GM21825 (cell line): ENCODE results near the gene TBC1D22B.
"Not testable (repeated sequence)": the region's sequence is repeated elsewhere in the genome, so short reads cannot be mapped to it uniquely, and the experiment has no call there.

Source experiments
- ATAC-seq: cut with Tn5 transposase; IDR thresholded peaks from one replicate; pipeline ENCODE4 v1.9.1; 2021; ENCODE audit warnings: mild to moderate bottlenecking, moderate library complexity; ENCODE audit not compliant: unreplicated experiment

TBC1D22B gene

DNA sequence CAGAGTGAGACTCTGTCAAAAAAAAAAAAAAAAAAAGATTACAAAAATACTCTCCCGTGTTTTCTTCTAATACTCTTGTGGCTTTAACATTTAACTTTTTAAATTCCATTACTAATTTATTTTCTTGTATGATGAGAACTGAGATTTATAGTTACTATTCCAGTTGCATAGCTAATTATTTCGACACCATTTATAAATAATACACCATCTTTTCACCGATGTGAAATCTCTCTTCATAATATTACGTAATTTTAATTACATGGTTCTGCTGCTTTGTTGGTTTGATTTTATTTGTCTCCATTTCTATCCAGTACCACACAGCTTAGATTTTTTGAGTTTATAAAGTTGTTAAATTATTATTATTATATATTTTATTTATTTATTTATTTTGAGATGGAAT lies 42.4 kb downstream of the TBC1D22B start:
- ATAC-seq = no peak

DNA sequence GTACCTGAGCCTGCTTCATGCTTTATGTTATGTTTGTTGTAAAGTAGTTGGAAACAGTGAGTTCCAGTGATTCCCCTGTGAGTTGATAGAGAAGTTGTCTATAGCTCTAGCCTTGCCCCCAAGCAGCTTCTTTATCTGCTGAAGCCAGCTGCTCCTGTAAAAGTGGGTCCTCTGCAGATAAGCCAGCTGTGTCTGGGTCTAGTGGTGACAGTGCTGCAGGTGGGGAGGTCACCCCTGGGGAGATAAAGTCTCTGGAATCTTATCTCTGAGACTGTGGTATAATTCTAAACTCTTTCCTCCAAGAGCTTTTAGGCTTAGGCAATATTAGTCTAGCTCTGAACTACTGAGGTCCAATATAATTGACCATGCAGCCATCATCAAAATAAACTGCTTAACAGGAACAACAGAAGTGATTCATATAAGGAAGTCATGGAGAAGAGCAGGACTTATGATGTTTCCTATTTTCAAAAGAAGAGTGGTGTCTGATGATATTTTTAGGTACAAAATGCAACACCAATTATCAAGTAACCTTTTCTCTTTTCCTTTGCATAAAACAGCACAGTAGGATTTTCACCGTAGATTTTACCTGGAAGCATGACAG lies 44.6 kb downstream of the TBC1D22B start:
- ATAC-seq = no peak

DNA sequence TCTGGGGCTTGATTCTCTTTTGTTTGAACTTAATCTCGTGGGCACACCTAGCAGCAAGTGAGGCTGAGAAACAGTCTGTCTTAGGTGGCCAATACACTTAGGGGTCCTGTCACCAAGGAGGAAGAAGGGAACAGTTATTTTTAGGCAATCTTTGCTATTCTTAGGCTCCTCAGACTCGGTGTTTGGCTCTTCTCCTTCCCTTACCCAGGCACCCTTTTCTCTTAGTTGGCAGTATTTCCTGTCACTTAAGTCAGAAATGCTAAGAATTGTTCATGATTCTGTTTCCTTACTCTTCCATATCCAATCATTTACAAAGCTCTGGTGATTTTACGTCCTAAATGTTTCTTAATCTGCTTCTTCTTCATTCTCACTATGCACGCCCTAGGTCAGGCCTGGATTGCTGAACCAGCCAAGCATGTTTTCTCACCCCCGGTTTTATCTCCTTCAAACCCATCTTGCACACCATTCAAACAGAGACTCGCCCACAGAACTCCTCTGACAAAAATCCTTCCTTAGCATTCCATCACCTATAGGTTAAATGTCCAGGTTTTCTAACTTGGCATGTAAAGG lies 45.6 kb downstream of the TBC1D22B start:
- no peak for ATAC-seq

DNA sequence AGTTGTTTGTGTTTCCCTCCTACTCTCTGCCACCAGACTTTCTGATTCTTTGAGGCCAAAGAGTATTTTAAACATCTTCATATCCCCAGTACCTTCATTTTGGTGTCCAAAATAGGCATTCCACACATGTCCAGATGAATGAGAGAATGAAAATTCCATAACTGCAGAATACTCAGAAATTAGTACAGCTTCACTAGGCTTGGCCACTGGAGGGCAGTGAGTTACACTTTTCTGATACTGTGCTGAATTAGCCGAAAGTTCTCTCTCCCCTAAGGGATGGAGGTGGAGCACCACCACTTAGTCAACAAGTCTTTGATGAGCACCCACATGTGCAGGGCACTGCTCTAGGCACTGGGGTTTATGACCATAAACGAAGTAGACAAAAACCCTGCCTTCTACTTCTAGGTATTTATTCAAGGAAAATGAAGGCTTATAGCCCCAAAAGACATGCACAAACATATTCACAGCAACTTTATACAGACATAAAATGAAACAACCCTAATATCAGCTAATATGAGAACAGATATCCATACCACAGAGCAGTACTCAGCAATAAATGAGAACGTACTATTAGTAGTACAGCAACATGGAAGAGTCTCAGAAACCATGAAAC lies 46.4 kb downstream of the TBC1D22B start:
- ATAC-seq = no peak

DNA sequence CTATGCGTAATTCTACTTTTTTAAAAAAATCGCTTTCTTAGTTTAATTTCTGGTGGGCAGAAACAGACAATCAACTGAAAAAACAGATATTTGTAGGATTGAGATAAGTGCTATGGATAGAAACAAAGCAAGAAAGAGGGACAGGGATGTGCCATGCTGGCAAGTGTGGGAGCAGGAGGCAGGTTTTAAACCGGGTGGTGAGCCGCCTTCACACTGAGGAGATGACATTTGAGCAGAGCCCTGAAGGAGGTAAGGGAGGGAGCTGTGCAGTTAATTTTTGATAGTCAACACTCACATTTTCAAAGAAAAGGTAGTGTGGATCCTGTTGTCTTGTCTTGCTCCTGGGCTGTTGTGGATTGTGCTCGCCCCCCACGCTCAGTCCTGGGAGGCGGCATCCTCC lies 47.2 kb downstream of the TBC1D22B start:
- ATAC-seq = no peak

DNA sequence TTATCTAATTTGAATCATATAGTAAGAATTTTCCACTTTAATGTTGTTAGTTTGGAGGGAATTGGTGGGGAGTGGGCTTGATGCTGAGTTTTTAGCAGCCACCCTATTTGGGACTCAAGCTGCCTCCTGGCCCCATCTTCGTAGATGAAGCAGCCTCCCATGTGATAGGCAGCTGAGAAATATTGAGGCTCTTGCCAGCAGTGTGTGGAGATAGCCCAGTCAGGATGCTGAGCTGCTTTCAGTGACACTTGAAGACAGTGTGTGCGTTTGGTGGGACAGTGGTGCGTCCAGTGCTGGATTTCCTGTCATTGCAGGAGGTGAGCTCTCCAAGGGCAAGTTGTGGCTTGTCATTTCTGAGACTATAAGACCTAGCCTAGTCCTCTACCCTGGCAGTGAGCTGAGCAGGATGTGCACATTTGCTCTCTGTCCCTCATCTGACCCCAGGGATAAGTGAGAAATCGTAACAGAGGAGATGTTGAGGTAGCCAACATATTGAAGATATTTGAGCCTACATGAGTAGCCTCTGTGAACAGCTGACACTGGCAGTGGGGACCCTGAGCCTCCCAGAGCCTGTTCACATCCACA lies 48.4 kb downstream of the TBC1D22B start:
- ATAC-seq = no peak

DNA sequence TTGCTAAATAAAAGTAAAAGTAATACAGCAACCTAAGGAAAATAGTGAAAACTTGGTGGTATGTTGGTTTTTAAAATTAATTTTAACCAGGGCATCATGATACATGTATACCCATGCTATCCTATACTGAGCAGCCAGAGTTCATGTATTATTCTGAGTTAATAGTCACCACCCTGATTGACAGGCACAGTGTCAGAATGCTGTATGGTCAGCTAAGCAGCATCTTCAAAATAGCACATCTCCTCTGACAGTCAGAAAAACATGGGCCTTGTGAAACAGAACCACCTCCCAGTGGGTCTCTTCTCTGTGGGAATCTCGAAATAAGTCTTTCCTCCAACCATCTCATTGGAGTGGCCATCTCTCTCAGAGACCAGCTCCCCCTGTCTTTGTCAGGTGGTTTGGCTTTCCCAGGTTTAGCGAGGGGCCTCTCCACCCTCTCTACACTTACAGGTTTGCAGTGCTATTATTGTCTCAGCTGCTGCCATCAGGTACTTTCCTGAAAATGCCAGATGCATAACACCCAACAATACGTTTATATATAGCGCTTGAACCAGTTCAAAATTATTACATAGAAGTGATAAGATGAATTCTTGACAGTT lies 49.2 kb downstream of the TBC1D22B start:
- ATAC-seq = no peak

DNA sequence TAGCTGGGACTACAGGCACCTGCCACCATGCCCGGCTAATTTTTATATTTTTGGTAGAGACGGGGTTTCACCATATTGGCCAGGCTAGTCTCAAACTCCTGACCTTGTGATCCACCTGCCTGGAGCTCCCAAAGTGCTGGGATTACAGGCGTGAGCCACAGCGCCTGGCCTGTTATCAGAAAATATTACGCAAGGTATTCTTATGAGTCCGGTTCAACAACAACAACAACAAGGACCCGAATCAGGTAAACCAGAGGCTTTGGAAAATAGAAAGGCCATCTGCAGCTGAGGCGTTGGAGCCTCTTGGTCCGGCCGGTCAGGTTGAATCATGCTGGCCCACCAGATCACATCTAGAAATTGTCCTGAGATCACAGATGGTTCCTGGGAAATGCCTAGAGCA lies 49.9 kb downstream of the TBC1D22B start:
- ATAC-seq = not testable (repeated sequence)

DNA sequence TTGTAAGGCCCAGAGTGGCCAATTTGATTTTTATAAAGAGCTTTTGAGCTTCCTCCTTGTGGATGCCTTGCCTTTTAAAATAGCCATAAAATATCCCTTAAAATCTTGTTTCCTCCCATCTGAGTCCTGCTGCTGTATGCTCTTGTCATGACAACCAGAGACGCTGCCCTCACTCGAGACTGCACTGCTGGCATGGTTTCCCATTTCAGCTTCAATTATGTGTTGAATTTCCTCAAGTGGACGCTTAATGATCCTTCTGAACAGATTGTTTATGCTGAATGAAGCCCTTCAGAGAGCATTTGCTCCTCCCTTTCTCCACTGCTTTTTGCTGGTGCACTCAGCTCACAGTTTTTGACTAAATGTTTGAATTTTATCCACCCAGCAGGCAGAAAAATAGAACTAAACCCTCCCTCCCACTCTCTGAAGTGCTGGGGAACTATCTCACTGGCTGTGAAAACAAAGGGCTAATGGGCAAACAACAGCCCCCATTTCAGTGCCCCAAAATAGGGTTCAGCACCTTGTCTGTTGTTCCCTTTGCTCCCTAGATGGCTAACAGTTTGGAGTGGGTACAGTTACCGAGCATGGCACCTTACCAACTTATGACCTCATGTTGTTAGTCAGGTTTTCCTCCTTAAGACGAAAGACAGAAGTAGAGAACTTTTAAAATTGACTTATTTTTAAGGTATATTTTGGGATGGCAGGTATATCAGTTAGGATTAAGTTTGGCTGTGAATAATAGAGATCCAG lies 50.7 kb downstream of the TBC1D22B start:
- ATAC-seq = no peak

DNA sequence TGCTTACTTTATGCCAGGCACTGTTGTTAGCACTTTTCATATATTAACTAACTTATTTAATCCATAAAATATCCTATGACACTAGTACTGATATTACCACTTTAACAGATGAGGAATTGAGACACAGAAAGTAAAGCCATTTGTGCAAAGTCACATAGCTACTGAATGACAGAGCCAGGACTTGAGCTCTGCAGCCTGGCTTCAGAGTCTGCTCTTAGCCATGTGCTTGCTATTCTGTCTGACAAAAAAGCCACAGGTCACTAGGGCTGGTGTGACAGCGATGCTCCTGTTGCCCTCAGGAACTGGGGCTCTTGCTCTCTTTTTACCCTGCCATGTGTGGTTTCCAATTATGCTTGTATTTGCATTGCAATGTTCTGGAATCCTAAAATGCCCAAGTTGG lies 51.5 kb downstream of the TBC1D22B start:
- no peak for ATAC-seq

DNA sequence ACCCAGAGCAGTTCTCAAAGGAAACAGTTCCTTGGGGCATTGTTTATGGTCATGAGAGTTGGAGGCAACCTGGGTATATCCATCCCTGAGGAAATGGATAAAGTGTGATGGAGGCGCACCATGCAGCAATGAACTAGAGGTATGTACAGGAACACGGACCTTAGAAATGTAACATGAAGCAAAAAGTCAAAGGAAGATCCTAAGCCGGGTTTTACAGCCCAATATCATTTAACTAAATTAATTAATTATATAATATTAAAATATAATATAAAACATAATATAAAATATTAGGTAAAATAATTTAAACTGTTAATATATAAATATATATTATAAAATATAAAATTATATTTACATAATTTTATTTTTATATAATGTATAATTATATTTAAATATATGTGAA lies 52.1 kb downstream of the TBC1D22B start:
- ATAC-seq = no peak

DNA sequence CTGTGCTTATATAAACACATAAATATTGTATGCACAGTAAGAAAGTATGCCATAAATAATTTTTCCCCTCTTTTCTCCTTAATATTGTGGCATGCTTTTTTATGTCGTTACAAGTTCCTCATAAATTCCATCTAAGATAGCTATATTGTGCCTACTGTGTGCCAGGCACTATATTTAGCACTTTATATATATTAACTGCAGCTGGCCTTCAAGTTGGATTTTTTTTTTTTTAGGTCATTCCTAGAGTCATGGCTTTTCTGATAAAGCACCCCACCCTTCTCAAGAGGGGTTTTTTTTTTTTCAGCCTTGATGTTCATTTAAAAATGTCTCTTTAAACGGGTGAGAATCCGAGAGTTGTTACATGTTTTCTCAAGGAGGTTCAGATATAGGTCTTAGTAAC lies 53.4 kb downstream of the TBC1D22B start:
- ATAC-seq = no peak

DNA sequence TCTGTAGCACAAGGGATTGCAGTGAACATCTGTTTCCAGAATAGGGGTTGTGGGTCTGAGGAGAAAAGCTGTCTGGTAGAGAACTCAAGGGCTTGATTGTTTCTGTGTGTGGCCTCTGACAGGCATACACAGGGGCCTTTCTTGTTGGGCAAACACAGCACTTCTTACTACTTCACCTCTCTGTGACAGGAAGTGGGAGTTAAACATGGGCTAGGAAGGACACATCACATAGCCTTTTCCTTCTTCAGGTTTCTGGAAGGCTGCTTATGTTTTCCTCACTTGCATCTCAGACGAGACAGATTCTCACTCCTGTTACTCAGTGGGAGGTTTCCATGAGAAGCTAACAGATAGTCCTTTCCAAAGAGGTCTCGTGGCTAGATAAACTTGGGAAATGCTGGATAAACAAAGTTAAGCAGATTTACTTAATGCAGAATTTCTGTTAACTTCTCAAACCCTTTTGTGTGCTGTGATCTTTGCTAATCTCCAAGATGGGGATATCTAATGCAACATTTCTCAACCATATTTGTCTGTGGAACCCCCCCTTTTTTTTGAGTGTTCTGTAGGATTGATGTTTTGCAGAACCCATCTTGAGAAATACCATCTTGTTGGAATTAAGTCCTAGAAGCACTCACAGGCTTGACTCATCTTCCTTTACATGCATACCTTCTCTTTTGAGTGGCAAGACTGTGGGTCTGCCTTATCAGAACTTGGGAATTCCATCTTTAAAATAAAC lies 54.3 kb downstream of the TBC1D22B start:
- ATAC-seq = no peak

DNA sequence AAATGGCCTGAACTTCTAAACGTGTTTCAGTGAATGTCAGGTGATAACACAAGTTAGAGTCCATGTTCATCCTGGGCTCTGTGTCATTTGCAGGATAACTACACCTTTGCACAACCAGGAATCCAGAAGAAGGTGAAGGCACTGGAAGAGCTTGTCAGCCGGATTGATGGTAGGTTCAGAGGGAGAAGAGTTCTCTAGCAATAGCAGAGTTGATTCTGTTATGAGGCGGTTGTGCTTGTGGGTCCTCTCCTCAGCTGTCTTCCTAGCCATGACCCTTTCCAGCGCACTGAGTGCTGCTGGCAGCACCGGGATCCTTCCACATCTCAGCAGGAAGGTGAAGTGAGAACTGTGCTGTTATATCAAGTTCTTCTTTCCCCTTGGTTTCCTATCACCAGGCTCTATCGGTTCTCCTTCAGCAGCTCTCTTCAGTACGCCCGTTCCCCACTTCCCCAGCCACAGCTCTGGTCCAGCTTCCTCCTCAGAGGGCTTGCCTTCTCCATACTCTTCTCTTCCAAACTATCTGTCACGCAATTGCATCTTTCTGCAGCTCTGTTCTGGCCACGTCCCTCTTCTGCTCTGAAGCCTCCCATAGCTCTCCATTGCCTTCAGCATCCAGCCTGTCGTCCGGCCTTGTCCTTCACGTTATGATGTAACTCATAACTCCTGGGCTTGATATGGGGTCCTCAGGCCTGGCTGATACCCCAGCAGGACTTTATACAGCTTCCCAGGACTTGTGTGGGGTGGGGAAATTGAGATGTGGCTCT lies 56.3 kb downstream of the TBC1D22B start:
- no peak for ATAC-seq

DNA sequence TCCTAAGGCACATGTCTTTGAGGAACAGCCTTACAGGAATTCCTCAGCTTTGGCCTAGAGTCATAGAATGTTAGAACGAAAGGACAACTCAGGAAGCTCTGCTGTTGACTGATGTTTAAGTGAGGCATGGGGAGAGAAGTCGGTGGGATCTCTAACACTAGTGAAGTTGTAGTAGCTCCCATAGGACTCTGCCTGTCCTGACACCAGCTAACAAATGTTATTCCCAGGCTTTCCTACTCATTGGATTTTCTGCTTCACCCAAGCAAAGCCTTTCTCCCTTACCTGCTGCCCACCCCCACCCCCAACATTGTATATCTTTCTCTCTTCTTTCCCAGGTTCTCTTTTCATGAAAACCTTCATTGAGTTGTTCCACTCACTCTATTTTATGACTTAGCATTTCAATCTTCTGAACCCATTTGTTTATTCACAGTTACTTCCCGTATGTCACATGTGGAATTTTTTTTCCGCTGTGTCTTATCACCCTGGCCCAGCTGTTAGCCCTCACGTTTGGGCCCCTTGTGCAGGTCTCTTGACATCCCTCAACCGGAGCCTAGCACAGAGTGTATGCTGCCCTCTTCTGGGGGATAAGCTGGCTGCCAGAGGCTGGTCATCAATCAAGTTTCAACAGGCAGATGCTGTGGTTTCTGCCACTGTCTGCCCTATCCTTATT lies 57.0 kb downstream of the TBC1D22B start:
- ATAC-seq = no peak

DNA sequence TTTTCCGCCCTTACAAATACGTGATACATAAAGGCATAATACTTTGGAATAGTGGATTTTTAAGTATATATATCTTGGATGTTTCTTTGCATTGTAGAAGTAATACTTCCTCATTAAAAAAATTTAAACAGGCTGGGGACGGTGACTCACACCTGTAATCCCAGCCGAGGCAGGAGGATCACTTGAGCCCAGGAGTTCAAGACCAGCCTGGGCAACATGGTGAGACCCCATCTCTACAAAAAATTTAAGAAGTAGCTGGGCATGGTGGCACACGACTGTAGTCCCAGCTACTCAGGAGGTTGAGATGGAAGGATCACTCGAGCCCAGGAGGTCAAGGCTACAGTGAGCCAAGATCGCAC lies 57.6 kb downstream of the TBC1D22B start:
- no peak for ATAC-seq

DNA sequence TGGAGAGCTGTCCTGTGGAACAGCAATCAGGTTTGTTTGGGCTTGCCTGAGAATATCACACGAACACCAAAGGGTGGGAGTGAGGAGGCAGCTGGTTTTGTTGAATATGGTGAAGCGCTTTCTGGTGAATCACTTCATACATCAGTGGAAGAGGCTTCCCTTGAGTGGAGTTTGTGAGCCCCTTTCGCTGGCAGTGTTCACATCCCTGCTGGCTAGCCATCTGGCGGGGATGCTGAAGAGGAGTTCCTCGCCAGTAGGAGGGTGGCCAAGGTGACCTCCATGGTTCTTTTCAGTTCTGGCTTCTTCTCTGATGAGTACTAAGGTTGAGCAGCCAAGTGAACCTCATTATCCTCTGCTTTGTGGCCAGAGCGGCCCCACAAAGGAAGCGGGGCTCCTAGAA lies 58.5 kb downstream of the TBC1D22B start:
- no peak for ATAC-seq

DNA sequence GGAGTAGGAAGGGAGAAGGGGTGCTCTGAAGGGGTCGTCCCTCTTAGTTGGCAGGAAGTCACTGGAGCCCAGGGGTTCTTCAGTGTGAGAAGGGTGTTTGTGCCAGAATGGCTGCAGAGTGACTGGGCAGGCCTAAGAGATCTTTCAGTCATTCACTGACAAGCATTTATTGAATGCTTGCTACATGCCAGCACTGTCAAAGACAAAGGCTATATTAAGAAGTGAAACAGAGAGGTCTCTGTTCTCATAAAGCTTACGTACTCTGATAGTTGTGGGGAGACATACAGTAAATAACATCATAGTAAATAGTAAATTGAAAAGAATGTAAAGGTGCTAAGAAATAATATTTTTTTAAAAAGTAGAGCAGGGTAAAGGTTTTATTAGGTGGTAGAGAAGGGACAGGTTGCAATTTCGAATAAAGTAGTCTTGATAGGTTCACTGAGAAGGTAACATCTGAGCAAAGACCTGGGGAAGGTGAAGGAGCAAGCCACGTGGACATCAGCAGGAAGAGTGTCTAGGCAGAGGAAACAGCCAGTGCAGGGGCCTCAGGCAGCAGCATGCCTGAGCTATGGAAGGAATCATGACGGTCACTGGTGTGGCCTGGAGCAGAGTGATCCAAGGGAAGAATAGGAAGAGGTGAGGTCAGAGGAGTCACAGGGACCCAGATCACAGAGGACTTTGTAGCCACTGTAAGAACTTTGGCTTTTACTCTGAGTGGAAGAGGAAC lies 59.9 kb downstream of the TBC1D22B start:
- ATAC-seq = no peak

DNA sequence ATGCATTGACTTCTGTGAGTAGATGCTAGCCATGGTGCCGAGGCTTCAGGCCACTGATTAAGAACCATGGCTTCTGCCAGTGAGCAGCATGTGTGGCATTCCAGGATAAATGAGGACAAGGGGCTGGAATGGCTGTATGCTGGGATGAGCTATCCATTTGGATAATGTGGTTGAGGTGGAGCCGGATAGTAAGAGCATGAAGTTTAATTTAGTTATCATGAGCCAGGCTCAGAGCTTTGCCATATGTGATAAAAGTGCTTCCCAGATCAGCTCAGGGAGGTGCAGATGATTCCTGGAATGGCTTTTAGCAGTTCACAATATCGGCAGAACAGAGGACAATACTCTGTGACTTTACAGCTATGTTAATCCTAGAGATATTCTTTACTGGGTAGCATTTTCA lies 61.6 kb downstream of the TBC1D22B start:
- ATAC-seq = no peak
